Esophagus squamous epithelium (tissue), 4 donors: ENCODE data around the gene RER1.

Experiments
- CTCF ChIP-seq, 6 experiments: fragments of 450-650 bp in 4 of 6; fragments of 200-600 bp in 2 of 6; sonication (generic) in 2 of 6; IDR thresholded peaks; one replicate each; pipeline ENCODE4 v1.5.1; 2016 to 2019; ENCODE audit warnings: antibody characterized with exemption in 6 of 6, mild to moderate bottlenecking in 4 of 6, moderate library complexity in 4 of 6
- POLR2A ChIP-seq, 4 donors: fragments of 450-650 bp; IDR thresholded peaks; one replicate each; pipeline ENCODE4 v1.6.1; 2017; ENCODE audit warnings: antibody characterized with exemption in 4 of 4, mild to moderate bottlenecking in 4 of 4, moderate library complexity in 3 of 4

- no peak for TF ChIP-seq CTCF (IDR thresholded peaks at IDR 0.05)
- no peak for TF ChIP-seq POLR2A (IDR thresholded peaks at IDR 0.05)
Measured at GRCh38 chr1:2347409-2347785, 44.2 kb upstream of the RER1 start.
